ENCODE data around the gene ZBTB7A.
"Not testable (repeated sequence)": the region's sequence is repeated elsewhere in the genome, so short reads cannot be mapped to it uniquely, and the experiment has no call there.

DNA sequence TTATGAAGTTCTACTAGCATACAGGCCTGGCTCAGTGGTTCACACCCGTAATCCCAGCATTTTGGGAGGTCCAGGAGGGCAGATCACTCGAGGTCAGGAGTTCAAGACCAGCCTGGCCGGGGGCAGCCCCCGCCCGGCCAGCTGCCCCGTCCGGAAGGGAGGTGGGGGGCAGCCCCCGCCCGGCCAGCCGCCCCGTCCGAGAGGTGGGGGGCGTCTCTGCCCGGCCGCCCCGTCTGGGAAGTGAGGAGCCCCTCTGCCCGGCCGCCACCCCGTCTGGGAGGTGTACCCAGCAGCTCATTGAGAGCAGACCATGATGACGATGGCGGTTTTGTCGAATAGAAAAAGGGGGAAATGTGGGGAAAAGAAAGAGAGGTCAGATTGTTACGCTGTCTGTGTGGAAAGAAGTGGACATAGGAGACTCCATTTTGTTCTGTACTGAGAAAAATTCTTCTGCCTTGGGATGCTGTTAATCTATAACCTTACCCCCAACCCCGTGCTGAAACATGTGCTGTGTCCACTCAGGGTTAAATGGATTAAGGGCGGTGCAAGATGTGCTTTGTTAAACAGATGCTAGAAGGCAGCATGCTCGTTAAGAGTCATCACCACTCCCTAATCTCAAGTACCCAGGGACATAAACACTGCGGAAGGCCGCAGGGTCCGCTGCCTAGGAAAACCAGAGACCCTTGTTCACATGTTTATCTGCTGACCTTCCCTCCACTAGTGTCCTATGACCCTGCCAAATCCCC is 67.9 kb downstream of the ZBTB7A start:
- TF ChIP-seq, protein P1, sequence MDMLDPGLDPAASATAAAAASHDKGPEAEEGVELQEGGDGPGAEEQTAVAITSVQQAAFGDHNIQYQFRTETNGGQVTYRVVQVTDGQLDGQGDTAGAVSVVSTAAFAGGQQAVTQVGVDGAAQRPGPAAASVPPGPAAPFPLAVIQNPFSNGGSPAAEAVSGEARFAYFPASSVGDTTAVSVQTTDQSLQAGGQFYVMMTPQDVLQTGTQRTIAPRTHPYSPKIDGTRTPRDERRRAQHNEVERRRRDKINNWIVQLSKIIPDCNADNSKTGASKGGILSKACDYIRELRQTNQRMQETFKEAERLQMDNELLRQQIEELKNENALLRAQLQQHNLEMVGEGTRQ (IDR thresholded peaks at IDR 0.05; ENCODE audit: low read depth, low read length): not testable (repeated sequence)
- TF ChIP-seq, protein P2, sequence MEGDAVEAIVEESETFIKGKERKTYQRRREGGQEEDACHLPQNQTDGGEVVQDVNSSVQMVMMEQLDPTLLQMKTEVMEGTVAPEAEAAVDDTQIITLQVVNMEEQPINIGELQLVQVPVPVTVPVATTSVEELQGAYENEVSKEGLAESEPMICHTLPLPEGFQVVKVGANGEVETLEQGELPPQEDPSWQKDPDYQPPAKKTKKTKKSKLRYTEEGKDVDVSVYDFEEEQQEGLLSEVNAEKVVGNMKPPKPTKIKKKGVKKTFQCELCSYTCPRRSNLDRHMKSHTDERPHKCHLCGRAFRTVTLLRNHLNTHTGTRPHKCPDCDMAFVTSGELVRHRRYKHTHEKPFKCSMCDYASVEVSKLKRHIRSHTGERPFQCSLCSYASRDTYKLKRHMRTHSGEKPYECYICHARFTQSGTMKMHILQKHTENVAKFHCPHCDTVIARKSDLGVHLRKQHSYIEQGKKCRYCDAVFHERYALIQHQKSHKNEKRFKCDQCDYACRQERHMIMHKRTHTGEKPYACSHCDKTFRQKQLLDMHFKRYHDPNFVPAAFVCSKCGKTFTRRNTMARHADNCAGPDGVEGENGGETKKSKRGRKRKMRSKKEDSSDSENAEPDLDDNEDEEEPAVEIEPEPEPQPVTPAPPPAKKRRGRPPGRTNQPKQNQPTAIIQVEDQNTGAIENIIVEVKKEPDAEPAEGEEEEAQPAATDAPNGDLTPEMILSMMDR (conservative IDR thresholded peaks at IDR 0.05; ENCODE audit: low read depth, low read length): not testable (repeated sequence)
- TF ChIP-seq POLR2A (IDR thresholded peaks at IDR 0.05; ENCODE audit: low read depth, low read length); SMC3 (IDR thresholded peaks at IDR 0.05; ENCODE audit: low read depth, low read length); MAZ (IDR thresholded peaks at IDR 0.05; ENCODE audit: borderline replicate concordance, low read depth, low read length); CEBPB (IDR thresholded peaks at IDR 0.05; ENCODE audit: low read depth, low read length); CHD1 (IDR thresholded peaks at IDR 0.05; ENCODE audit: low read depth, low read length); RCOR1 (IDR thresholded peaks at IDR 0.05; ENCODE audit: insufficient replicate concordance, low read length); RAD21 (IDR thresholded peaks at IDR 0.05; ENCODE audit: low read length); NFE2L2 (IDR thresholded peaks at IDR 0.05; ENCODE audit: low read depth, low read length); RFX5 (IDR thresholded peaks at IDR 0.05; ENCODE audit: low read depth, low read length); FOS (IDR thresholded peaks at IDR 0.05; ENCODE audit: low read depth, low read length): not testable (repeated sequence)
- TF ChIP-seq, protein P3, sequence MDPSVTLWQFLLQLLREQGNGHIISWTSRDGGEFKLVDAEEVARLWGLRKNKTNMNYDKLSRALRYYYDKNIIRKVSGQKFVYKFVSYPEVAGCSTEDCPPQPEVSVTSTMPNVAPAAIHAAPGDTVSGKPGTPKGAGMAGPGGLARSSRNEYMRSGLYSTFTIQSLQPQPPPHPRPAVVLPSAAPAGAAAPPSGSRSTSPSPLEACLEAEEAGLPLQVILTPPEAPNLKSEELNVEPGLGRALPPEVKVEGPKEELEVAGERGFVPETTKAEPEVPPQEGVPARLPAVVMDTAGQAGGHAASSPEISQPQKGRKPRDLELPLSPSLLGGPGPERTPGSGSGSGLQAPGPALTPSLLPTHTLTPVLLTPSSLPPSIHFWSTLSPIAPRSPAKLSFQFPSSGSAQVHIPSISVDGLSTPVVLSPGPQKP (IDR thresholded peaks at IDR 0.05; ENCODE audit: borderline replicate concordance, low read depth, low read length): not testable (repeated sequence)
